Smooth muscle cell (in vitro differentiated cells): ENCODE data around the gene SLC4A2. TPM values are rescaled to one million over a fixed set of nuclear protein-coding genes. Genes with fewer than 3 reads are reported as not detected.

Experiments used
- DNase-seq: peaks from one replicate; lab custom pipeline; 2025; ENCODE audit not compliant: unreplicated experiment; lab: John Stamatoyannopoulos, UW
- H2AFZ ChIP-seq: fragments of 200-600 bp; sonication (generic); 2 replicates; pipeline ENCODE4 v1.6.0; 2016; ENCODE audit warnings: antibody characterized with exemption, low read depth, mild to moderate bottlenecking
- H3F3A ChIP-seq: fragments of 200-600 bp; sonication (generic); 2 replicates; pipeline ENCODE4 v1.6.0; 2017; ENCODE audit warnings: antibody characterized with exemption, low read depth
- H3K27ac ChIP-seq: fragments of 200-600 bp; sonication (generic); 2 replicates; pipeline ENCODE4 v1.5.1; 2016; ENCODE audit warnings: low read depth, mild to moderate bottlenecking
- H3K27me3 ChIP-seq: fragments of 200-600 bp; sonication (generic); 2 replicates; pipeline ENCODE4 v1.6.1; 2016; ENCODE audit warnings: low read depth, mild to moderate bottlenecking
- H3K36me3 ChIP-seq: fragments of 200-600 bp; sonication (generic); 2 replicates; pipeline ENCODE4 v1.5.1; 2016; ENCODE audit warnings: low read depth
- H3K4me1 ChIP-seq: fragments of 200-600 bp; sonication (generic); 2 replicates; pipeline ENCODE4 v1.5.1; 2016; ENCODE audit warnings: low read depth
- H3K4me2 ChIP-seq: fragments of 200-600 bp; sonication (generic); 2 replicates; pipeline ENCODE4 v1.6.0; 2016; ENCODE audit warnings: mild to moderate bottlenecking
- H3K4me3 ChIP-seq: fragments of 200-600 bp; sonication (generic); 2 replicates; pipeline ENCODE4 v1.5.1; 2016; ENCODE audit warnings: mild to moderate bottlenecking
- H3K79me2 ChIP-seq: fragments of 200-600 bp; sonication (generic); 2 replicates; pipeline ENCODE4 v1.6.0; 2016; ENCODE audit warnings: low read depth, mild to moderate bottlenecking
- H3K9ac ChIP-seq: fragments of 200-600 bp; sonication (generic); 2 replicates; pipeline ENCODE4 v1.6.0; 2016; ENCODE audit warnings: low read depth
- H3K9me3 ChIP-seq: fragments of 200-600 bp; sonication (generic); replicated peaks from 2 replicates; pipeline ENCODE4 v1.5.1; 2016; ENCODE audit warnings: low read depth
- H4K20me1 ChIP-seq: fragments of 200-600 bp; sonication (generic); 2 replicates; pipeline ENCODE4 v1.6.0; 2016; ENCODE audit warnings: low read depth
- WGBS: methylation state at CpG from one replicate; pipeline ENCODE4 v1.1.7; 2016; ENCODE audit warnings: low lambda C conversion rate; 5-methylcytosine and 5-hydroxymethylcytosine counted together
- polyA plus RNA-seq: library from polyadenylated mRNA; unstranded; fragments of >200 nt; fragmentation: Nextera tagmentation; extraction: Ambion mirVana; gene quantifications from 2 replicates; pipeline ENCODE4 v1.2.1, GENCODE V29; 2016
- total RNA-seq: library from RNA; depleted of rRNA; stranded (reverse); fragments of >200 nt; gene quantifications from 2 replicates; pipeline ENCODE4 v1.2.3, GENCODE V29; 2014
- TF ChIP-seq, protein P1 (sequence below): fragments of 200-600 bp; sonication (generic); IDR thresholded peaks from 2 replicates; pipeline ENCODE4 v1.5.1; 2017; ENCODE audit warnings: borderline replicate concordance, mild to moderate bottlenecking, antibody characterized with exemption; ENCODE audit not compliant: insufficient read depth, poor library complexity, severe bottlenecking

SLC4A2 gene
- total and polyA plus RNA-seq, 2 experiments from 2014 or later = 89.3 to 96.4 TPM

DNA sequence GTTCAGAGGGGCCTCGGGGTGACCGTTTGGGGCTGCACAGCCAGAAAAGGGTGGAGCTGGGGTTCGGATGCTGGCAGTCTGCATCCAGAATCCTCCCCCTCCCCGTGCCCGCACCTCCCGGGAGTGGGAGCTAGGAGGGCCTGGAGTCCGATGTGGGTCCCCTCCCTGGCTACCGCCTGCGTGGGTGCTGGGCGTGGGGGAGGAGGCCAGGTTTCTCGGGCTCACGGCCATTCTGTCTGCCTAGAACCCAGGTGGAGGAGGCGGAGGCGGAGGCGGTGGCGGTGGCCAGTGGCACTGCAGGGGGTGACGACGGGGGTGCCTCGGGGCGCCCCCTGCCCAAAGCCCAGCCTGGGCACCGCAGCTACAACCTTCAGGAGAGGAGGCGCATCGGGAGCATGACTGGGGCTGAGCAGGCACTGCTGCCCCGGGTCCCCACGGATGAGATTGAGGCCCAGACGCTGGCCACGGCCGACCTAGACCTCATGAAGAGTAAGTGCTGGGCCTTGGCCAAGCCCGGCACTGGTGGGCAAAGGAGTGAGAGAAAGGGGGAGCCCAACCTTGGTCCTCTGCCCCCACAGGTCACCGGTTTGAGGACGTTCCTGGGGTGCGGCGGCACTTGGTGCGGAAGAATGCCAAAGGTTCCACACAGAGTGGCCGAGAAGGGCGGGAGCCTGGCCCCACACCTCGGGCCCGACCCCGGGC is 7.0 kb downstream of the SLC4A2 start:
- no peaks in the 10 kb centered on the region for H3K27me3 ChIP-seq
- H3F3A ChIP-seq = peaks cover 9% of the 10 kb centered on the region
- TF ChIP-seq, protein P1, sequence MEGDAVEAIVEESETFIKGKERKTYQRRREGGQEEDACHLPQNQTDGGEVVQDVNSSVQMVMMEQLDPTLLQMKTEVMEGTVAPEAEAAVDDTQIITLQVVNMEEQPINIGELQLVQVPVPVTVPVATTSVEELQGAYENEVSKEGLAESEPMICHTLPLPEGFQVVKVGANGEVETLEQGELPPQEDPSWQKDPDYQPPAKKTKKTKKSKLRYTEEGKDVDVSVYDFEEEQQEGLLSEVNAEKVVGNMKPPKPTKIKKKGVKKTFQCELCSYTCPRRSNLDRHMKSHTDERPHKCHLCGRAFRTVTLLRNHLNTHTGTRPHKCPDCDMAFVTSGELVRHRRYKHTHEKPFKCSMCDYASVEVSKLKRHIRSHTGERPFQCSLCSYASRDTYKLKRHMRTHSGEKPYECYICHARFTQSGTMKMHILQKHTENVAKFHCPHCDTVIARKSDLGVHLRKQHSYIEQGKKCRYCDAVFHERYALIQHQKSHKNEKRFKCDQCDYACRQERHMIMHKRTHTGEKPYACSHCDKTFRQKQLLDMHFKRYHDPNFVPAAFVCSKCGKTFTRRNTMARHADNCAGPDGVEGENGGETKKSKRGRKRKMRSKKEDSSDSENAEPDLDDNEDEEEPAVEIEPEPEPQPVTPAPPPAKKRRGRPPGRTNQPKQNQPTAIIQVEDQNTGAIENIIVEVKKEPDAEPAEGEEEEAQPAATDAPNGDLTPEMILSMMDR = no peak
- DNase-seq = no peak
- peaks cover 14% of the 10 kb centered on the region for H3K4me1 ChIP-seq
- WGBS = 95% methylated on average over 26 of the region's 39 CpGs
- no peak overlapping the region for H3K4me3 ChIP-seq
- peaks cover 8% of the 10 kb centered on the region for H3K79me2 ChIP-seq
- no peaks in the 10 kb centered on the region for H3K36me3 ChIP-seq
- no peak overlapping the region for H3K9ac ChIP-seq
- peaks cover 81% of the 10 kb centered on the region for H4K20me1 ChIP-seq
- H3K27ac ChIP-seq = no peak overlapping the region
- H3K9me3 ChIP-seq = no peaks in the 10 kb centered on the region
- no peak overlapping the region for H3K4me2 ChIP-seq
- H2AFZ ChIP-seq = no peak overlapping the region

DNA sequence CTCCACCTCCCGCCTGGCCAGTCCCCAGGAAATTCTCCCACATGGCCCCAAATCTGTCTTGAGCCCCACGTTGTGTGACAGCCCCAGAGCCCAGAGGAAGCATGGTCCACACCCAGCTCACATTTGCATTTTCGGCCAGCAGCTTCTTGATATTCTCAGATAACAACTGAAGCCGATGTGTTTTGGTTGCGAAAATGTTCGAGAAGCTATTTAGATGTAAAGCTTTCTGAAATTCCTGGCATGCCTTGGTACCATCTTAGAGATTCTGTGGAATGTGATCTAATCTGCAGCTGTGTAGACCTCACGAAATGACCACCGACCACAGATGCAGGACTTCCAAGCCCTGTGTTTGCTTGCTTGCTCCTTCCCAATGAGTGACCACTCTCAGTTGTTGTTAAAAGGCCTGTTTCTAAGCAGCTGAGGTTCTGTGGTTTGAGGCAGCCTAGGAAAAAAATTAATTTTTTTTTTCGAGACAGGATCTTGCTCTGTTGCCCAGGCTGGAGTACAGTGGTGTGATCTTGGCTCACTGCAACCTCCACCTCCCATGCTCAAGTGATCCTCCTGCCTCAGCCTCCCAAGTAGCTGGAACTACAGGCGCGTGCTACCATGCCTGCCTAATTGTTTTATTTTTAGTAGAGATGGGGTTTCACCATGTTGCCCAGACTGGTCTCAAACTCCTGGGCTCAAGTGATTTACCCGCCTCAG is 8.8 kb downstream of the SLC4A2 start:
- Histone ChIP-seq H3F3A (no peaks in the 10 kb centered on the region), H3K9me3 (no peaks in the 10 kb centered on the region), H3K36me3 (no peaks in the 10 kb centered on the region), H3K27ac (peak overlapping the region; percentile 19), H3K4me2 (no peak overlapping the region), H3K27me3 (no peaks in the 10 kb centered on the region), H2AFZ (no peak overlapping the region), H3K79me2 (peaks cover 8% of the 10 kb centered on the region), H3K4me3 (no peak overlapping the region), H4K20me1 (peaks cover 64% of the 10 kb centered on the region), H3K4me1 (no peaks in the 10 kb centered on the region), H3K9ac (no peak overlapping the region)
- TF ChIP-seq, protein P1 = no peak
- no peak for DNase-seq
- 53% methylated on average over 11 of the region's 12 CpGs for WGBS

DNA sequence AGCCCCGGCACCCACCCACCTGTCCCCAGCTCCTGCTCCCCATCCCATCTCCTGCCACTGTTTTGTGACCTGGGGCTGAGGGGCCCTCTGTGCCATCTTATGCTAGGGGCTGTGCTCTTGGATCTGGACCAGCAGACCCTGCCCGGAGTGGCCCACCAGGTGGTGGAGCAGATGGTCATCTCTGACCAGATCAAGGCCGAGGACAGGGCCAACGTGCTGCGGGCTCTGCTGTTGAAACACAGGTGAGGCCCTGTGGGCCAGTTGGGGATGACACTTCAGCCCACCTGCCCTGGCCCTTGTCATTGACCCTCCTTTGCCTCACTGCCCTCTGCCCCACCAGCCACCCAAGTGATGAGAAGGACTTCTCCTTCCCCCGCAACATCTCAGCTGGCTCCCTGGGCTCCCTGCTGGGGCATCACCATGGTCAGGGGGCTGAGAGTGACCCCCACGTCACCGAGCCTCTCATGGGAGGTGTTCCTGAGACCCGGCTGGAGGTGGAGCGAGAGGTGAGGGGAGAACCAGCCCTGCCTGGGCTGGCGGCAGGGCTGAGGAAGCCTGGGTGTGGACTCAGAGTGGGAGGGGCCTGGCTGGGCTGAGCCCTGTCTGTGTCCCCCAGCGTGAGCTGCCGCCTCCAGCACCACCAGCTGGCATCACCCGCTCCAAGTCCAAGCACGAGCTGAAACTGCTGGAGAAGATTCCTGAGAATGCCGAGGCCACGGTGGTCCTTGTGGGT is 10.6 kb downstream of the SLC4A2 start:
- H4K20me1 ChIP-seq = peaks cover 46% of the 10 kb centered on the region
- H3K27ac ChIP-seq = no peak overlapping the region
- no peaks in the 10 kb centered on the region for H3K9me3 ChIP-seq
- TF ChIP-seq, protein P1 = no peak
- H3F3A ChIP-seq = no peaks in the 10 kb centered on the region
- no peak for DNase-seq
- H3K4me3 ChIP-seq = no peak overlapping the region
- no peak overlapping the region for H3K4me2 ChIP-seq
- no peaks in the 10 kb centered on the region for H3K36me3 ChIP-seq
- no peaks in the 10 kb centered on the region for H3K4me1 ChIP-seq
- no peak overlapping the region for H2AFZ ChIP-seq
- no peaks in the 10 kb centered on the region for H3K27me3 ChIP-seq
- H3K9ac ChIP-seq = no peak overlapping the region
- 96% methylated on average over 17 of the region's 17 CpGs for WGBS
- no peaks in the 10 kb centered on the region for H3K79me2 ChIP-seq
